Adrenal gland (tissue), 5 donors: ENCODE data around the gene EIF2D.

Experiments
- CTCF ChIP-seq, 6 experiments: fragments of 450-650 bp in 4 of 6; fragments of 200-600 bp in 2 of 6; sonication (generic) in 1 of 6; IDR thresholded peaks; 1 replicate in 5 of 6; 2 replicates in 1 of 6; pipeline versions ENCODE4 v1.5.1 to v1.8.0; 2016 to 2021; ENCODE audit warnings: antibody characterized with exemption in 6 of 6, mild to moderate bottlenecking in 2 of 6, moderate library complexity in 1 of 6
- POLR2A ChIP-seq, 2 donors: fragments of 450-650 bp; IDR thresholded peaks; one replicate each; pipeline ENCODE4 v1.6.1; 2017; ENCODE audit warnings: antibody characterized with exemption in 2 of 2, mild to moderate bottlenecking in 2 of 2, moderate library complexity in 1 of 2
- donor health status: DM: no; HTN: no; CAD: no.

- TF ChIP-seq CTCF (IDR thresholded peaks at IDR 0.05) (no peak), POLR2A (IDR thresholded peaks at IDR 0.05) (no peak)
These were observed 37.1 kb upstream of the EIF2D start for GRCh38 chr1:206649261-206649921.
